KMS-11 (cell line): Measurements from ENCODE around the gene SCN1A.

ENCODE experiments used
- H2AFZ ChIP-seq: fragments of 200-600 bp; sonication (generic); 2 replicates; pipeline ENCODE4 v1.6.1; 2016; ENCODE audit warnings: antibody characterized with exemption, mixed run types, low read depth
- H3K27ac ChIP-seq: fragments of 200-600 bp; sonication (generic); 2 replicates; pipeline ENCODE4 v1.6.1; 2016; ENCODE audit warnings: mild to moderate bottlenecking, mixed run types
- H3K27me3 ChIP-seq: fragments of 200-600 bp; sonication (generic); 2 replicates; pipeline ENCODE4 v1.6.1; 2017; ENCODE audit warnings: mild to moderate bottlenecking, low read depth, mixed run types, moderate library complexity; ENCODE audit not compliant: insufficient read depth
- H3K36me3 ChIP-seq: fragments of 200-600 bp; sonication (generic); 2 replicates; pipeline ENCODE4 v1.6.1; 2017; ENCODE audit warnings: mild to moderate bottlenecking, mixed run types; ENCODE audit not compliant: insufficient read depth
- H3K4me1 ChIP-seq: fragments of 200-600 bp; sonication (generic); 2 replicates; pipeline ENCODE4 v1.6.1; 2016; ENCODE audit warnings: mild to moderate bottlenecking, low read depth, mixed run types; ENCODE audit not compliant: poor library complexity, severe bottlenecking
- H3K4me2 ChIP-seq: fragments of 200-600 bp; sonication (generic); 2 replicates; pipeline ENCODE4 v1.7.0; 2016; ENCODE audit warnings: mild to moderate bottlenecking, mixed run types
- H3K4me3 ChIP-seq: fragments of 200-600 bp; sonication (generic); IDR thresholded peaks from 2 replicates; pipeline ENCODE4 v1.6.1; 2017; ENCODE audit warnings: low read depth, low read length, mixed read lengths; ENCODE audit not compliant: insufficient read depth
- H3K79me2 ChIP-seq: fragments of 200-600 bp; sonication (generic); 2 replicates; pipeline ENCODE4 v1.6.1; 2016; ENCODE audit warnings: low read depth, mixed run types; ENCODE audit not compliant: insufficient read depth
- H3K9ac ChIP-seq: fragments of 200-600 bp; sonication (generic); 2 replicates; pipeline ENCODE4 v1.6.1; 2016; ENCODE audit warnings: mild to moderate bottlenecking, mixed run types
- H4K20me1 ChIP-seq: fragments of 200-600 bp; sonication (generic); 2 replicates; pipeline ENCODE4 v1.6.1; 2016; ENCODE audit warnings: mild to moderate bottlenecking, mixed run types; ENCODE audit not compliant: insufficient read depth
- CTCF ChIP-seq: fragments of 200-600 bp; sonication (generic); conservative IDR thresholded peaks from 2 replicates; pipeline ENCODE4 v1.6.1; 2017; ENCODE audit warnings: low read depth, mild to moderate bottlenecking, antibody characterized with exemption, low read length, moderate library complexity, mixed read lengths

Gene SCN1A

GRCh38 chr2:166148500-166149400, 20.9 kb upstream of the SCN1A start:
- Histone ChIP-seq H2AFZ (no peak overlapping the region), H3K36me3 (no peaks in the 10 kb centered on the region), H3K27me3 (no peaks in the 10 kb centered on the region), H3K4me1 (no peaks in the 10 kb centered on the region), H3K27ac (no peak overlapping the region), H4K20me1 (no peaks in the 10 kb centered on the region), H3K4me2 (no peak overlapping the region), H3K79me2 (no peaks in the 10 kb centered on the region), H3K9ac (no peak overlapping the region), H3K4me3 (no peak overlapping the region)
- no peak for TF ChIP-seq CTCF

- Histone ChIP-seq H2AFZ (no peak overlapping the region), H3K4me2 (no peak overlapping the region), H3K27me3 (no peaks in the 10 kb centered on the region), H3K4me3 (no peak overlapping the region), H3K9ac (no peak overlapping the region), H3K36me3 (no peaks in the 10 kb centered on the region), H4K20me1 (no peaks in the 10 kb centered on the region), H3K4me1 (no peaks in the 10 kb centered on the region), H3K79me2 (no peaks in the 10 kb centered on the region), H3K27ac (no peak overlapping the region)
- TF ChIP-seq CTCF, result no peak
Measured at GRCh38 chr2:166147883-166148282, 20.1 kb upstream of the SCN1A start.

GRCh38 chr2:166144071-166144470, 16.3 kb upstream of the SCN1A start:
- Histone ChIP-seq H3K9ac (no peak overlapping the region), H2AFZ (no peak overlapping the region), H3K4me3 (no peak overlapping the region), H3K79me2 (no peaks in the 10 kb centered on the region), H4K20me1 (no peaks in the 10 kb centered on the region), H3K36me3 (no peaks in the 10 kb centered on the region), H3K4me2 (no peak overlapping the region), H3K27ac (no peak overlapping the region), H3K4me1 (no peaks in the 10 kb centered on the region), H3K27me3 (no peaks in the 10 kb centered on the region)
- no peak for TF ChIP-seq CTCF

- H3K4me2 ChIP-seq, result no peak overlapping the region
- H2AFZ ChIP-seq, result no peak overlapping the region
- no peak overlapping the region for H3K9ac ChIP-seq
- H3K79me2 ChIP-seq, result no peaks in the 10 kb centered on the region
- no peak for TF ChIP-seq CTCF
- H4K20me1 ChIP-seq, result no peaks in the 10 kb centered on the region
- no peak overlapping the region for H3K27ac ChIP-seq
- no peaks in the 10 kb centered on the region for H3K4me1 ChIP-seq
- no peak overlapping the region for H3K4me3 ChIP-seq
- H3K27me3 ChIP-seq, result no peaks in the 10 kb centered on the region
- H3K36me3 ChIP-seq, result no peaks in the 10 kb centered on the region
Measured at GRCh38 chr2:166140932-166141331, 13.1 kb upstream of the SCN1A start.
